ENCODE results near the gene RPIA.

DNA sequence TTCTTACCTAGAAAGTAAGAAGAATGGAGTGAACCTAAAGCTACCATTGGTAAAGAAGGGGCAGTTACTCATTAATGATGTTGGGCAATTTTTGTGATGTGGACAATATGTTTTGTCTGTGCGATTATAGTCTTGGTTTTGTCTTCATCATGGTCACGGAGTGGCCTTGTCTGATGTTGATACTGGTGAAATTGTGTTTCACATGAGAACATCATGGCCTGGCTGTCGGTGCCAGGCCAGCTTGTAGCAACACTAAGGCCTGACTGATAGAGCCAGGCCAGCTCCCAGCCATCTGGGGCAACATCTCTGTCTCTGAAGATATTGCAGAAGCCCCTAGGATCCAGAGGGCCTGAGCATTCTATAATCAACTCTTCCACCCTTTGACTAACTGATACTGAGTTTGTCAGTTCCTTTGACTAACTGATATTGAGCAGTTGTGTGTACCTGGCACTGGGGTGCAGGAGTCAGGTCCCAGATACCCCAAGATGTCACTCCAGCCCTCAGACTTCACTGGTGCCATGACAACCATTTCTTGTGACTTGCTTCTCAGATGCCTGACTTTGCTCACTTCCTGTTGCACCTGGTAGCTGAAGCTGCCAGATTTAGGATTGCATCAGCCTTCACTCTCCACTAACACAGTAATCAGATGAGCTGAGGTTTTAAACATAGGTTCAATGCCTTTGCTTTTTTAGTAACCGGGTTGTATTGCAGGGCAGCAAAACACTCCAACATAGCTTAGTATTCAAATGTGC, 62.5 kb downstream of the RPIA start:
- TF ChIP-seq YY1 (IDR thresholded peaks at IDR 0.05; ENCODE audit: insufficient read depth, insufficient read length) (no peak), SUZ12 (IDR thresholded peaks at IDR 0.05; ENCODE audit: extremely low read depth, insufficient read depth, insufficient read length) (no peak), ZNF274 (IDR thresholded peaks at IDR 0.05; ENCODE audit: low read depth, low read length) (no peak)

All from NT2/D1 (cell line).